Breast epithelium (tissue), 3 donors: ENCODE results near the gene GRPEL2.

Experiments
- CTCF ChIP-seq, 3 donors: fragments of 450-650 bp; IDR thresholded peaks; one replicate each; pipeline ENCODE4 v1.5.1; 2016 to 2017; ENCODE audit warnings: antibody characterized with exemption in 3 of 3, mild to moderate bottlenecking in 3 of 3, moderate library complexity in 3 of 3
- POLR2A ChIP-seq: fragments of 450-650 bp; IDR thresholded peaks from one replicate; pipeline ENCODE4 v1.6.1; 2016; ENCODE audit warnings: antibody characterized with exemption, mild to moderate bottlenecking, moderate library complexity
- POLR2AphosphoS5 ChIP-seq, 3 donors: sonication (generic); formaldehyde crosslinking; IDR thresholded peaks; one replicate each; pipeline ENCODE4 v1.6.1; 2017; ENCODE audit warnings: antibody characterized with exemption in 3 of 3

DNA sequence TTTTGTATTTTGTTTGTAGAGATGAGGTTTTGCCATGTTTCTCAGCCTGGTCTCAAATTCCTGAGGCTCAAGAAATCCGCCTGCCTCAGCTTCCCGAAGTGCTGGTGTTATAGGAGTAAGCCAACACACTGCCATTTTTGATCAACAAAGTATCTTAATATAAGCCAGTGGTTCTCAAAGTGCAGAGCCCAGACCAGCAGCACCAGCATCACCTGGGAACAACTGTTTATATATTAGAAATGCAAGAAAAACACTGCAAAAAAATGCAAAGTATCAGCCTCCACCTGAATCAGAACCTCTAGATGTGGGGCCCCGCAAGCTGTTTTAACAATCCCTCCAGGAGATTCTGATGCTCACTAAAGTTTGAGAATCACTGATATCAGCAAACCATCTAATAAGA, 27.6 kb downstream of the GRPEL2 start:
- TF ChIP-seq POLR2A = no peak
- no peak for TF ChIP-seq CTCF (IDR thresholded peaks at IDR 0.05)
- TF ChIP-seq POLR2AphosphoS5 (IDR thresholded peaks at IDR 0.05) = no peak
